Measurements from ENCODE around the gene UCN2. TPM values are rescaled to one million over a fixed set of nuclear protein-coding genes. Genes with fewer than 3 reads are reported as not detected.

UCN2 gene
- total and polyA plus RNA-seq, 8 donors: 0.11 to 0.37 (median 0.20) TPM; not detected in 2

- H3K27ac ChIP-seq: no peak overlapping the region
- intact Hi-C loops (cut with DNase I): no loop called here
- no peaks in the 10 kb centered on the region for H3K27me3 ChIP-seq
- no peaks in the 10 kb centered on the region for H3K9me3 ChIP-seq
- TF ChIP-seq, protein P1, sequence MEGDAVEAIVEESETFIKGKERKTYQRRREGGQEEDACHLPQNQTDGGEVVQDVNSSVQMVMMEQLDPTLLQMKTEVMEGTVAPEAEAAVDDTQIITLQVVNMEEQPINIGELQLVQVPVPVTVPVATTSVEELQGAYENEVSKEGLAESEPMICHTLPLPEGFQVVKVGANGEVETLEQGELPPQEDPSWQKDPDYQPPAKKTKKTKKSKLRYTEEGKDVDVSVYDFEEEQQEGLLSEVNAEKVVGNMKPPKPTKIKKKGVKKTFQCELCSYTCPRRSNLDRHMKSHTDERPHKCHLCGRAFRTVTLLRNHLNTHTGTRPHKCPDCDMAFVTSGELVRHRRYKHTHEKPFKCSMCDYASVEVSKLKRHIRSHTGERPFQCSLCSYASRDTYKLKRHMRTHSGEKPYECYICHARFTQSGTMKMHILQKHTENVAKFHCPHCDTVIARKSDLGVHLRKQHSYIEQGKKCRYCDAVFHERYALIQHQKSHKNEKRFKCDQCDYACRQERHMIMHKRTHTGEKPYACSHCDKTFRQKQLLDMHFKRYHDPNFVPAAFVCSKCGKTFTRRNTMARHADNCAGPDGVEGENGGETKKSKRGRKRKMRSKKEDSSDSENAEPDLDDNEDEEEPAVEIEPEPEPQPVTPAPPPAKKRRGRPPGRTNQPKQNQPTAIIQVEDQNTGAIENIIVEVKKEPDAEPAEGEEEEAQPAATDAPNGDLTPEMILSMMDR (IDR thresholded peaks at IDR 0.05): no peak
- no peak for ATAC-seq
- no peaks in the 10 kb centered on the region for H3K4me1 ChIP-seq
- peaks cover 0 to 36% of the 10 kb centered on the region in 2 donors for H3K36me3 ChIP-seq
- no peak for DNase-seq
- no peak overlapping the region for H3K4me3 ChIP-seq
These were observed 47.0 kb downstream of the UCN2 start for GRCh38 chr3:48516571-48516970.

- no peak overlapping the region for H3K4me3 ChIP-seq
- H3K9me3 ChIP-seq: no peaks in the 10 kb centered on the region
- intact Hi-C loops (cut with DNase I): no loop called here
- H3K4me1 ChIP-seq: no peaks in the 10 kb centered on the region
- ATAC-seq (no peak), DNase-seq (no peak)
- H3K36me3 ChIP-seq: peaks cover 0 to 20% of the 10 kb centered on the region in 2 donors
- H3K27me3 ChIP-seq: no peaks in the 10 kb centered on the region
- H3K27ac ChIP-seq: no peak overlapping the region
- TF ChIP-seq, protein P1 (IDR thresholded peaks at IDR 0.05): no peak
These were observed 49.0 kb downstream of the UCN2 start for GRCh38 chr3:48514431-48515227.

Small RNA genes within 50 kb of the gene (microRNA-seq; reads per million reads assigned to microRNA genes)
- gene MIR6823 (0 to 0.34 reads per million in 2 donors), gene MIR711 (0 reads per million in 2 donors)

Other genes with a start within 250 kb of the UCN2 start
- gene SPINK8, start 230.1 kb downstream of the UCN2 start, total RNA-seq: not detected
- not detected for gene SPINK8, start 230.1 kb downstream of the UCN2 start, polyA plus RNA-seq (ENCODE audit: insufficient read length in 6 of 6)
- gene FBXW12, start 191.6 kb downstream of the UCN2 start, total RNA-seq: not detected
- under 1 TPM; 0.24 to 0.44 (median 0.37) TPM for gene FBXW12, start 191.6 kb downstream of the UCN2 start, polyA plus RNA-seq (ENCODE audit: insufficient read length in 6 of 6)
- 100 to 1,000 TPM in 1 of 2 donors, 10 to 100 TPM in 1; 65.0 to 128 TPM for gene PLXNB1, start 133.7 kb downstream of the UCN2 start, total RNA-seq
- 100 to 1,000 TPM in 4 of 6 donors, 10 to 100 TPM in 2; 89.0 to 161 (median 109) TPM for gene PLXNB1, start 133.7 kb downstream of the UCN2 start, polyA plus RNA-seq (ENCODE audit: insufficient read length in 6 of 6)
- gene CCDC51, start 123.7 kb downstream of the UCN2 start, total RNA-seq: 10 to 100 TPM; 13.4 to 14.7 TPM
- gene CCDC51, start 123.7 kb downstream of the UCN2 start, polyA plus RNA-seq (ENCODE audit: insufficient read length in 6 of 6): 10 to 100 TPM; 13.5 to 16.2 (median 15.1) TPM
- 100 to 1,000 TPM; 174 to 211 TPM for gene TMA7, start 123.5 kb downstream of the UCN2 start, total RNA-seq
- 100 to 1,000 TPM; 214 to 288 (median 258) TPM for gene TMA7, start 123.5 kb downstream of the UCN2 start, polyA plus RNA-seq (ENCODE audit: insufficient read length in 6 of 6)
- 1 to 10 TPM; 7.4 to 9.9 TPM for gene ATRIP, start 117.0 kb downstream of the UCN2 start, total RNA-seq
- 10 to 100 TPM; 10.4 to 14.4 (median 12.6) TPM for gene ATRIP, start 117.0 kb downstream of the UCN2 start, polyA plus RNA-seq (ENCODE audit: insufficient read length in 6 of 6)
- gene SHISA5, start 59.6 kb downstream of the UCN2 start, total RNA-seq: 100 to 1,000 TPM; 179 to 206 TPM
- 100 to 1,000 TPM in 4 of 6 donors, 10 to 100 TPM in 2; 99.2 to 117 (median 112) TPM for gene SHISA5, start 59.6 kb downstream of the UCN2 start, polyA plus RNA-seq (ENCODE audit: insufficient read length in 6 of 6)
- gene PFKFB4, start 7.0 kb downstream of the UCN2 start, total RNA-seq: 10 to 100 TPM in 1 of 2 donors, 1 to 10 TPM in 1; 7.8 to 16.1 TPM
- gene PFKFB4, start 7.0 kb downstream of the UCN2 start, polyA plus RNA-seq (ENCODE audit: insufficient read length in 6 of 6): 10 to 100 TPM in 2 of 6 donors, 1 to 10 TPM in 4; 6.5 to 18.8 (median 7.6) TPM
- 1 to 10 TPM; 7.2 to 9.2 TPM for gene COL7A1, start 31.5 kb upstream of the UCN2 start, total RNA-seq
- 10 to 100 TPM in 2 of 6 donors, 1 to 10 TPM in 4; 8.5 to 13.2 (median 9.6) TPM for gene COL7A1, start 31.5 kb upstream of the UCN2 start, polyA plus RNA-seq (ENCODE audit: insufficient read length in 6 of 6)
- 100 to 1,000 TPM; 148 to 203 TPM for gene UQCRC1, start 45.9 kb upstream of the UCN2 start, total RNA-seq
- 100 to 1,000 TPM; 153 to 174 (median 166) TPM for gene UQCRC1, start 45.9 kb upstream of the UCN2 start, polyA plus RNA-seq (ENCODE audit: insufficient read length in 6 of 6)
- not detected for gene TMEM89, start 58.0 kb upstream of the UCN2 start, total RNA-seq
- gene TMEM89, start 58.0 kb upstream of the UCN2 start, polyA plus RNA-seq (ENCODE audit: insufficient read length in 6 of 6): not detected
- gene SLC26A6, start 71.7 kb upstream of the UCN2 start, total RNA-seq: 10 to 100 TPM; 32.0 to 34.9 TPM
- gene SLC26A6, start 71.7 kb upstream of the UCN2 start, polyA plus RNA-seq (ENCODE audit: insufficient read length in 6 of 6): 10 to 100 TPM; 14.0 to 21.8 (median 15.3) TPM
- 1 to 10 TPM in 1 of 2 donors, under 1 TPM in 1; 0.93 to 1.2 TPM for gene CELSR3, start 99.1 kb upstream of the UCN2 start, total RNA-seq
- 1 to 10 TPM in 2 of 6 donors, under 1 TPM in 4; 0.79 to 1.7 (median 0.90) TPM for gene CELSR3, start 99.1 kb upstream of the UCN2 start, polyA plus RNA-seq (ENCODE audit: insufficient read length in 6 of 6)
- 10 to 100 TPM; 15.6 to 16.0 TPM for gene NCKIPSD, start 122.1 kb upstream of the UCN2 start, total RNA-seq
- 10 to 100 TPM; 13.4 to 20.5 (median 17.4) TPM for gene NCKIPSD, start 122.1 kb upstream of the UCN2 start, polyA plus RNA-seq (ENCODE audit: insufficient read length in 6 of 6)
- 10 to 100 TPM; 58.6 to 74.5 TPM for gene IP6K2, start 153.4 kb upstream of the UCN2 start, total RNA-seq
- gene IP6K2, start 153.4 kb upstream of the UCN2 start, polyA plus RNA-seq (ENCODE audit: insufficient read length in 6 of 6): 100 to 1,000 TPM; 188 to 231 (median 215) TPM